GM19468 (cell line): Measurements from ENCODE around the gene TMEM183A.

Source experiments
- ATAC-seq: cut with Tn5 transposase; IDR thresholded peaks from one replicate; pipeline ENCODE4 v1.9.1; 2021; ENCODE audit warnings: mild to moderate bottlenecking, moderate library complexity, moderate number of reproducible peaks; ENCODE audit not compliant: unreplicated experiment; ENCODE audit errors: extremely low read depth

The TMEM183A gene

GRCh38 chr1:203044546-203045250, 37.5 kb downstream of the TMEM183A start:
- no peak for ATAC-seq

GRCh38 chr1:203045336-203045735, 38.2 kb downstream of the TMEM183A start:
- no peak for ATAC-seq

- ATAC-seq: no peak
Observed at GRCh38 chr1:203045821-203046594, 38.8 kb downstream of the TMEM183A start.

GRCh38 chr1:203046984-203047630, 39.9 kb downstream of the TMEM183A start:
- ATAC-seq: no peak

DNA sequence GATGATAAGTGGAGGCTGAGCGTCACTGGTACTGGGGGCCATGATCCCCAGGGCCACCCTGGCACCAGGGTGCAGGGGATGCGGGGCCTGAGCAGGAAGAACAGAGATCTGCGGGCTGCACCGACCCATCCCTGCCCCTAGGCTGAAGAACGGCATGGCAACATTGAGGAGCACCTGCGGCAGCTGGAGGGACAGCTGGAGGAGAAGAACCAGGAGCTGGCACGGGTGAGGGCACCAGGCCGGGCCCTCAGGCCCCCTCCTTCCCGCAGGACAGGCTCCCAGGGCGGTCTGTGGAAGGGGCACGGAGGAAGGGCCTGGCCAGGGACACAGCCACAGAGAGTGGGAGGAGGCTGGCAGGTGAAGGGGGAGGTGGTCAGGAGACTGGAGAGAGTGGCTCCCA, 40.9 kb downstream of the TMEM183A start:
- ATAC-seq: no peak

GRCh38 chr1:203048555-203049051, 41.4 kb downstream of the TMEM183A start:
- no peak for ATAC-seq

- no peak for ATAC-seq
Observed at GRCh38 chr1:203049077-203049476, 41.9 kb downstream of the TMEM183A start.

DNA sequence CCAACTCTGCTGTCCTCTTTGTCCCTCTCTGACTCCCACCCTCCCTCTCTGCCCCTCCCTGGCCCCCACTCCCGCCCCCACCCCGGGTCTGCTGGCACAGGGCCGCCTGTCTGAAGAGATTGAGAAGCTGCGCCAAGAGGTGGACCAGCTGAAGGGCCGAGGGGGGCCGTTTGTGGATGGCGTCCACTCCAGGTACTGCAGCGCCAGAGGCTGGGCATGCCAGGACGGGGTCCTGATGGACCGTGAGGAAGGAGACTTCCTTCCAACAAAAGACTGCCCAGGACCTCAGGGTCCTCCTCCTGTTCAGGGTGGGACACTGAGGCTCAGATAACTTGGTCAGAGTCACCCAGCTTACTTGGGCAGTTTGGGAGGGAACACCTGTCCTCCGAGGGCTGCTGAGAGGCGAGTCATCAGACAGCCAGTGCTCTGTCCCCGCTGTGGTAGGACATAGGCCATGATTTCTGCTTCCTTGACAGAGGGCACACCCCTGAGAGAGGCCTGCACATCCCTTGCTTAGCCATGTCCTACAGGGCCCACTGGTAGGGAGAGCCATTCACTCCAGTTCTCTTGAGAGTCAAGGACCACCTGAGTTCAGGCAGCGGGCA, 42.5 kb downstream of the TMEM183A start:
- ATAC-seq: no peak

DNA sequence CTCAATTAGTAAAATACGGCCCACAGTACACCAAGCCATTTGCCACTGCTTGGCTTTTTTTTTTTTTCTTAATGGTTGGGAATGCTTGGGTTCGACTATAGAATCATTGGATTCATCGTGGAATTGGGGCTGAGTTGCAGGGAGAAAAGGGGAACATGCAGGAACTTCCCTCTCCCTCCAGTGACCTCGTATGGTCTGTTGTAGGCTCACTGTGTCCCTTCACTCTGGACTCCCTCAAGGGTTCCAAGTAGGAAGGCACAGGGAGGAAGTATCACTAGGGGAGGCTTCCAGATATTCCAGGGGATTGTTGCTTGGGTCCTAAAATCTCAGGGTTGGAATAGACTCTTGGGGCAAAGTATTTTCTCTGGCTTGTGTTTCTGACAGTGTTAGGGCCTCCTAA, 43.7 kb downstream of the TMEM183A start:
- no peak for ATAC-seq

- no peak for ATAC-seq
Observed at GRCh38 chr1:203051841-203052324, 44.7 kb downstream of the TMEM183A start.

- no peak for ATAC-seq
Observed at GRCh38 chr1:203052601-203053000, 45.4 kb downstream of the TMEM183A start.

DNA sequence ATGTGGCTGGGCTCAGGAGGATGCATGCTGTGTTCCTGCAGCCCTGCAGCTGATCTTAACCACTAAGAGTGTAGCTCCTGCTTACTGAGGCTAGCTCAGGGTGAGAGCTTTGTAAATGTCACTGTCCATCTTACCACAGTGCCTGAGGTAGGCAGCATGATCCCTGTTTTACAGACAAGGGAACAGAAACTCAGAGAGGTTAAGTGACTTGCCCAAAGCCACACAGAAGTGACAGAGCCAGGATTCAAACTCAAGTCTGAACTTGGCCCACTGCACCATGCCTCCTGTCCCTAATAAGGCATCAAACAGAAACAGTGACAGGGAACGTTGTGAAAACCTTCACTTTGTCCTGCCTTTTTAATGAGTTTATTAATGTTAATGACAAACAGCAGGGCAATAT, 47.0 kb downstream of the TMEM183A start:
- no peak for ATAC-seq

GRCh38 chr1:203054642-203055041, 47.5 kb downstream of the TMEM183A start:
- no peak for ATAC-seq

DNA sequence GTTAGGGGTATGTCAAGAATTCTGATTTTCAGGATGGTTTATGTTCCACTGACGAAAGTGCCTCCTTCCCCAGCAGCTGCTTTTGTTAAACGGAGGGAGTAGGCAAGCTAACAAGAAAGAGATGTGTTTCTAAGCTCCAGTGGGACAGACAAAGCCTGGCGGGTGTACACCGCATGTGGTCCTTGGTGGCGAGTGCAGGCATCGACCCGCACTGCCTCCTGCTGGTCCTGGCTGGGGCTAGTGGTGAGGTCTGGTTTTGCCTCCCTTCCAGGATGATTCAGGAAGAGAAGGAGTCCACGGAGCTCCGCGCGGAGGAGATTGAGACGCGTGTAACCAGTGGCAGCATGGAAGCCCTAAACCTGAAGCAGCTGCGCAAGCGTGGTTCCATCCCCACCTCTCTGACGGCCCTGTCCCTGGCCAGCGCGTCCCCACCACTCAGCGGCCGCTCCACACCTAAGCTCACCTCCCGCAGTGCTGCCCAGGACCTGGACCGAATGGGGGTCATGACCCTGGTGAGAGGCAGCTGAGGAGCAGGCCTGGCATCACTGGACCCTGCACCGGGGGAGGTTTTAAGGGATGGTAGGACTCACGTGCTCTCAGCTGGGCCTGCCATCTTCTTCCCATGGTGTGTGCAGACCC, 48.1 kb downstream of the TMEM183A start:
- no peak for ATAC-seq

DNA sequence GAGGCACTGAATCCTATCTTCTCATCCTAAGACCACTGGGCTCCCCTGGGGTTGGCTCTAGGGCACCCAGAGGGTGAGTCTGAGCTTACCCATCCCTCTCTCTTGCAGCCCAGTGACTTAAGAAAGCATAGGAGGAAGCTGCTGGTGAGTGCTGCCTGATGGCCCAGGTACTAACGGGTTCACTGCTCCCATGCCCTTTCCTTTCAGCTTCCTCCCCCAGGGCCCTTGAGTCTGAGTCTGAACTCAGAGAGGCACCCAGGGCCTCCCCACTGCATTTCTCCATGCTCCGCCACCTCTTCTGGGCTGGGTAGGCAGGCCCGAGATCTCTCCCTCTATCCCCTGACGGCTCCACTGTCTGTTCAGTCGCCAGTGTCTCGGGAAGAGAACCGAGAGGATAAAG, 48.8 kb downstream of the TMEM183A start:
- ATAC-seq: no peak

DNA sequence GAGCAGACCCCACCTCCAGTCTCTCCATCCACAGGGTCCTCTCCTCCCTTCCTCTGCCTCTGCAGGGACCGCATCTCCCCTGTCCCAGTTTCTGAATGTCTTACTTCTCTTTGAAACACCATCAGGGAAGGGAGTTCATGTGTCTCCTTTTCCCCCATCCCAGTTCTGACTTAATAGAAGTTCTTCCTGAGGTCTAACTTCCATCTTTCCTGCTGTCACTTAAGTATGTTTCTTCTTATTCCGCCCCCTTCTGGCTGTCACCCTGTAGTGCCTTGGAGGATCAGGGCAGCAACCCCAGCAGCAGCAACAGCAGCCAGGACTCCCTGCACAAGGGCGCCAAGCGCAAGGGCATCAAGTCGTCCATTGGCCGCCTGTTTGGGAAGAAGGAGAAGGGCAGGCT, 49.3 kb downstream of the TMEM183A start:
- ATAC-seq: no peak

GRCh38 chr1:203057911-203058675, 50.9 kb downstream of the TMEM183A start:
- no peak for ATAC-seq

DNA sequence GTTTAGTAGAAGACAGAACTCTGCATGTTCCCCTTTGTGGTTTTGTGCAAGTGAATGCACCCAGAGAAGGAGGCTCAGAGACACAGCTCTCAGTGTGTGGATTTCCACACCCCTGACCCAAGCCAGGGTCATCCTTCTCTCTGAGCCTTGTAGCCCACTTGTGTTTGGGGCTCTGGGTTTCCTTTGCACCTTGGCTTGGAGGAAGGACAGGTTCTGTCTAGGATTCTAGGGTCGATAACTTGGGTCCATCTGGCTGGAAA, 51.4 kb downstream of the TMEM183A start:
- no peak for ATAC-seq

DNA sequence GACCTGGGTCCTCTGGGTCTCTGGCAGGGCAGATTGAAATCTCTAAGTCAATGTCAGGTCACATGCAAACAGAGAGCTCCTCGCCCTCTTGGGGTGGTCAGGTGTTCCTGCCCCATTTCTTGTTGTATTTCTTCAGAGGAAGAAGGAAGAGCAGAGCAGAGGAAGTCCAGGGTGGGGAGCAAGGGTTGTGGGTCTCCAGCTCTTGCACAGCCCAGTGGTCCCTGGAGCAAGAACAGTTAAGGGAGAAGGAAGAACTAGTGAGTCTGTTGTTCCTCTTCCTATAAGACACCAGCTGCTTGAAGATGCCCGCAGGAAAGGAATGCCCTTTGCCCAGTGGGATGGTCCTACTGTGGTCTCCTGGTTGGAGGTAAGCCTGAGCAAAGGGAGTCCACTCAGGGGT, 52.3 kb downstream of the TMEM183A start:
- no peak for ATAC-seq

- ATAC-seq: no peak
Observed at GRCh38 chr1:203060115-203060514, 52.9 kb downstream of the TMEM183A start.
